Peyer's patch (tissue), 4 donors: ENCODE results near the gene DPPA5.
"Not testable (repeated sequence)": the region's sequence is repeated elsewhere in the genome, so short reads cannot be mapped to it uniquely, and the experiment has no call there.

Experiments
- CTCF ChIP-seq, 6 experiments: fragments of 450-650 bp in 4 of 6; fragments of 200-600 bp in 2 of 6; sonication (generic) in 1 of 6; IDR thresholded peaks; one replicate each; pipeline ENCODE4 v1.5.1; 2017 to 2019; ENCODE audit warnings: antibody characterized with exemption in 6 of 6, mild to moderate bottlenecking in 3 of 6, moderate library complexity in 1 of 6
- POLR2A ChIP-seq, 2 donors: fragments of 450-650 bp; IDR thresholded peaks; one replicate each; pipeline ENCODE4 v1.5.1; 2017; ENCODE audit warnings: antibody characterized with exemption in 2 of 2, mild to moderate bottlenecking in 2 of 2, moderate library complexity in 2 of 2

GRCh38 chr6:73392188-73392587 lies 38.1 kb upstream of the DPPA5 start:
- not testable (repeated sequence) for TF ChIP-seq CTCF, POLR2A (IDR thresholded peaks at IDR 0.05)
